HL-60 (cell line): ENCODE measurements around the gene CEP295NL.

Experiments
- DNase-seq, 2 experiments: peaks; one replicate each; pipeline ENCODE4 v3.0.0-alpha.2; 2010 to 2020; ENCODE audit warnings: low read depth in 1 of 2, low spot score in 1 of 2
- H3K27ac ChIP-seq: fragments of 250-450 bp; sonication (Bioruptor Pico); replicated peaks from 2 replicates; pipeline ENCODE4 v1.5.1; 2020; ENCODE audit warnings: mild to moderate bottlenecking, moderate library complexity
- H3K27me3 ChIP-seq: fragments of 250-450 bp; sonication (Bioruptor Pico); 2 replicates; pipeline ENCODE4 v1.5.1; 2021; ENCODE audit warnings: mild to moderate bottlenecking, moderate library complexity; ENCODE audit not compliant: insufficient read depth, poor library complexity, severe bottlenecking
- H3K4me3 ChIP-seq: replicated peaks from 2 replicates; pipeline ENCODE4 v1.5.1; 2011; ENCODE audit warnings: mild to moderate bottlenecking, control low read depth, low read length; ENCODE audit not compliant: insufficient read depth
- GABPA ChIP-seq: IDR thresholded peaks from 2 replicates; pipeline ENCODE4 v1.6.1; 2012; ENCODE audit warnings: low read depth
- POLR2AphosphoS5 ChIP-seq: IDR thresholded peaks from 2 replicates; pipeline ENCODE4 v1.6.1; 2012; ENCODE audit warnings: low read depth
- SPI1 ChIP-seq: IDR thresholded peaks from 2 replicates; pipeline ENCODE4 v1.6.1; 2012; ENCODE audit warnings: low read depth, mild to moderate bottlenecking, borderline replicate concordance
- TF ChIP-seq, protein P1 (sequence below): IDR thresholded peaks from 2 replicates; pipeline ENCODE4 v1.6.1; 2012; ENCODE audit warnings: low read depth; ENCODE audit not compliant: insufficient replicate concordance
- TF ChIP-seq, protein P2 (sequence below): IDR thresholded peaks from one replicate; pipeline ENCODE4 v1.5.1; 2011; ENCODE audit warnings: low read length, control low read depth, inconsistent platforms; ENCODE audit not compliant: insufficient read depth

Gene CEP295NL

DNA sequence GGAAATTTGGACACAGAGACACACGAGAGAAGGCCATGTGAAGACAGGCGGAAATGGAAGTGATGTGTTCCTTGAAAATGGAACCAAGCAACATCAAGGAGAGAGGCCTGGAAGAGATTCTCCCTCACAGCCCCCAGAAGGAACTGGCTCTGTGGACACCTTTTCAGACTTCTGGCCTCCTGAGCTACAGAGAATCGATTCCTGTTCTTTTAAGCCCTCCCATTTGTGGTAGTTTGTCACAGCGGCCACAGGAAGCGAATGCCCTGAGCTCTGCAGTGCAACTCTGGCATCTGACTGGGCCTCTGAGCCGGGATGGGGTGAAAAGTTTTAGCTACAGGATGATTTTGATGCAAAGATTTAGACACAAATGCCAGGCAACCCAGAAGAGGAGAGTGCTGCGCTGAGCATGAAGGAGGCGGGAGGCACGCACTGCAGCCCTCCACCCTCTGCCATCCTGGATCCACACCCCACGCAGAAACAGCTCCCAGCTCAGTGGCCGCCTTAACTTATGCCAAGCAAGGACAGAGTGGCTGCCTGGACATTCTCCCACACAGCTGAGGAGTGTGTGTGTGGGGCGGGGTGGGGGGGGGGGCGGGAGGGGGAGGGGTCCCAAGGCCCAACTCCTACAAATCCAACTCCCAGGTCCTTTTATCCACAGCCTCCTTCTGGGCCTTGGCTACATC, 20.0 kb upstream of the CEP295NL start:
- TF ChIP-seq, protein P1, sequence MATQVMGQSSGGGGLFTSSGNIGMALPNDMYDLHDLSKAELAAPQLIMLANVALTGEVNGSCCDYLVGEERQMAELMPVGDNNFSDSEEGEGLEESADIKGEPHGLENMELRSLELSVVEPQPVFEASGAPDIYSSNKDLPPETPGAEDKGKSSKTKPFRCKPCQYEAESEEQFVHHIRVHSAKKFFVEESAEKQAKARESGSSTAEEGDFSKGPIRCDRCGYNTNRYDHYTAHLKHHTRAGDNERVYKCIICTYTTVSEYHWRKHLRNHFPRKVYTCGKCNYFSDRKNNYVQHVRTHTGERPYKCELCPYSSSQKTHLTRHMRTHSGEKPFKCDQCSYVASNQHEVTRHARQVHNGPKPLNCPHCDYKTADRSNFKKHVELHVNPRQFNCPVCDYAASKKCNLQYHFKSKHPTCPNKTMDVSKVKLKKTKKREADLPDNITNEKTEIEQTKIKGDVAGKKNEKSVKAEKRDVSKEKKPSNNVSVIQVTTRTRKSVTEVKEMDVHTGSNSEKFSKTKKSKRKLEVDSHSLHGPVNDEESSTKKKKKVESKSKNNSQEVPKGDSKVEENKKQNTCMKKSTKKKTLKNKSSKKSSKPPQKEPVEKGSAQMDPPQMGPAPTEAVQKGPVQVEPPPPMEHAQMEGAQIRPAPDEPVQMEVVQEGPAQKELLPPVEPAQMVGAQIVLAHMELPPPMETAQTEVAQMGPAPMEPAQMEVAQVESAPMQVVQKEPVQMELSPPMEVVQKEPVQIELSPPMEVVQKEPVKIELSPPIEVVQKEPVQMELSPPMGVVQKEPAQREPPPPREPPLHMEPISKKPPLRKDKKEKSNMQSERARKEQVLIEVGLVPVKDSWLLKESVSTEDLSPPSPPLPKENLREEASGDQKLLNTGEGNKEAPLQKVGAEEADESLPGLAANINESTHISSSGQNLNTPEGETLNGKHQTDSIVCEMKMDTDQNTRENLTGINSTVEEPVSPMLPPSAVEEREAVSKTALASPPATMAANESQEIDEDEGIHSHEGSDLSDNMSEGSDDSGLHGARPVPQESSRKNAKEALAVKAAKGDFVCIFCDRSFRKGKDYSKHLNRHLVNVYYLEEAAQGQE = no peak
- TF ChIP-seq GABPA (no peak), SPI1 (no peak), POLR2AphosphoS5 (no peak)
- TF ChIP-seq, protein P2, sequence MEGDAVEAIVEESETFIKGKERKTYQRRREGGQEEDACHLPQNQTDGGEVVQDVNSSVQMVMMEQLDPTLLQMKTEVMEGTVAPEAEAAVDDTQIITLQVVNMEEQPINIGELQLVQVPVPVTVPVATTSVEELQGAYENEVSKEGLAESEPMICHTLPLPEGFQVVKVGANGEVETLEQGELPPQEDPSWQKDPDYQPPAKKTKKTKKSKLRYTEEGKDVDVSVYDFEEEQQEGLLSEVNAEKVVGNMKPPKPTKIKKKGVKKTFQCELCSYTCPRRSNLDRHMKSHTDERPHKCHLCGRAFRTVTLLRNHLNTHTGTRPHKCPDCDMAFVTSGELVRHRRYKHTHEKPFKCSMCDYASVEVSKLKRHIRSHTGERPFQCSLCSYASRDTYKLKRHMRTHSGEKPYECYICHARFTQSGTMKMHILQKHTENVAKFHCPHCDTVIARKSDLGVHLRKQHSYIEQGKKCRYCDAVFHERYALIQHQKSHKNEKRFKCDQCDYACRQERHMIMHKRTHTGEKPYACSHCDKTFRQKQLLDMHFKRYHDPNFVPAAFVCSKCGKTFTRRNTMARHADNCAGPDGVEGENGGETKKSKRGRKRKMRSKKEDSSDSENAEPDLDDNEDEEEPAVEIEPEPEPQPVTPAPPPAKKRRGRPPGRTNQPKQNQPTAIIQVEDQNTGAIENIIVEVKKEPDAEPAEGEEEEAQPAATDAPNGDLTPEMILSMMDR = no peak
- peak in 1 of 2 experiments; percentile 36 for DNase-seq
- Histone ChIP-seq H3K27me3 (no peaks in the 10 kb centered on the region), H3K4me3 (peak overlapping the region; percentile 8; the same call in 1 of the 2 replicates), H3K27ac (peak overlapping the region; percentile 44; the same call in 1 of the 2 replicates)

DNA sequence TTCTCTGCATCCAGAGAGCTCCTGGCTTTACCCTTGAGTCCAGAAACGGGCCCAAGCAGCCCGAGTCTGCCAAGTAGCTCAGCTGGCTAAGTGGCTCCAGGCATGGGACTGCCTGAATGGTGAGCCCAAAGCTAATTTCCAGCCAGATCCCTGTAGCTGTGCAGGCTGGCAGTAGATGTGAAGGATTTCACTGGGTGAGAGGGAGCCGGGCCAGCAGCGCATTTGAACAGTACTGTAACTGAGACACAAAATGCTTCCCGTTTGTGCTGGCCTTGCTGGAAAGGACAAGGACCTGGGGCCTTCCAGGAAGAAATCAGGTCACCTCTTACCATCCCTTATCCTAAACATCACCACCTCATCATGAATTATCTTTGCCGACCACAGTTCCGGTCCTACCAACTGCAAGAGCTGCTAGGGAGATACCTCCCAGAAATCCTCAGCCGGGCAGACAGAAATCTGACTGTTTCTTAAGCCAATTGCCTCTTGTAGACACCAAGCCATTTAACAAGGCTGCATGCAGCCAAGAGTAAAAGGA, 18.5 kb upstream of the CEP295NL start:
- DNase-seq = no peak
- no peak overlapping the region for H3K27ac ChIP-seq

DNA sequence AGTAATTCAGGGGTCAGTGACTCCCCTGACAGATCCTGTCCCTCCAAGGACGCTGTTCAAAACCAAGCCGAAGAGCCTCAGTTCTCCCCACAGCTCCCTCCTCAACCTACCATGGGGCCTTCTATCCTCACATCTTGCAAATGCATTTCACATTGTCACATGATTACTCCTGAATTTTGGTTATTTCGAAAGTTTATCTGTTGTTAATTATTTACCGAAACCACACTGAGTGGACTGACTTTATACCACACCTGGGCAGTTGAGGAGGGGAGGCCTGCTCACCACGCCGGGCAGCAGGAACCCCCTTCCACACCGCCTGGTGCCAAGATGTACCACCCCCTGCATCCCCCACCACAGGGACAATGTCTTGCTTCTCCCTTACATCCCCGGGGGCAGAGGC, 17.5 kb upstream of the CEP295NL start:
- no peaks in the 10 kb centered on the region for H3K27me3 ChIP-seq
- no peak overlapping the region for H3K27ac ChIP-seq
- no peak for DNase-seq
- TF ChIP-seq, protein P2 = no peak
- TF ChIP-seq POLR2AphosphoS5 (no peak), SPI1 (no peak), GABPA (no peak)
- TF ChIP-seq, protein P1 = no peak
- H3K4me3 ChIP-seq = no peak overlapping the region

More for the DNA sequence above, 18.5 kb upstream of the CEP295NL start:
- no peaks in the 10 kb centered on the region for H3K27me3 ChIP-seq
- TF ChIP-seq, protein P2 = no peak
- TF ChIP-seq SPI1 = no peak
- TF ChIP-seq GABPA = no peak
- TF ChIP-seq, protein P1 = no peak
- no peak for TF ChIP-seq POLR2AphosphoS5
- no peak overlapping the region for H3K4me3 ChIP-seq
